NCI-H748 treated with DMSO at 0.1 percent for 48 hours (cell line): Measurements from ENCODE around the gene HTN1.
"Not testable (repeated sequence)": the region's sequence is repeated elsewhere in the genome, so short reads cannot be mapped to it uniquely, and the experiment has no call there.

Experiments used
- DNase-seq: peaks from one replicate; lab custom pipeline; 2025; lab: John Stamatoyannopoulos, UW

Gene HTN1

GRCh38 chr4:70050138-70050537, at the start of gene HTN1:
Gene HTN1, plus strand, starts transcription at chr4:70050438. Its CDS starts 2,639 bp downstream, at chr4:70053077.
- not testable (repeated sequence) for DNase-seq

- no peak for DNase-seq
These were observed 49.5 kb upstream of the HTN1 start for GRCh38 chr4:70000711-70001110.

GRCh38 chr4:70002507-70002906, 47.7 kb upstream of the HTN1 start:
- DNase-seq: no peak

- no peak for DNase-seq
These were observed 41.5 kb upstream of the HTN1 start for GRCh38 chr4:70008771-70009170.

- not testable (repeated sequence) for DNase-seq
These were observed 31.2 kb upstream of the HTN1 start for GRCh38 chr4:70019006-70019405.

- DNase-seq: no peak
These were observed 27.0 kb upstream of the HTN1 start for GRCh38 chr4:70023218-70023617.

GRCh38 chr4:70027011-70027410, 23.2 kb upstream of the HTN1 start:
- DNase-seq: no peak

- not testable (repeated sequence) for DNase-seq
These were observed 22.1 kb upstream of the HTN1 start, which contains the start of gene HTN3 for GRCh38 chr4:70028159-70028558. Gene HTN3, plus strand, starts transcription at chr4:70028459. Its CDS starts 2,282 bp downstream, at chr4:70030741.

- not testable (repeated sequence) for DNase-seq
These were observed 12.7 kb upstream of the HTN1 start for GRCh38 chr4:70037559-70037958.

GRCh38 chr4:70039928-70040327, 10.3 kb upstream of the HTN1 start:
- not testable (repeated sequence) for DNase-seq

- DNase-seq: no peak
These were observed 8.5 kb upstream of the HTN1 start for GRCh38 chr4:70041652-70042286.

- DNase-seq: not testable (repeated sequence)
These were observed 6.3 kb downstream of the HTN1 start for GRCh38 chr4:70056534-70056933.

GRCh38 chr4:70057651-70058050, 7.4 kb downstream of the HTN1 start:
- no peak for DNase-seq

- DNase-seq: no peak
These were observed 8.9 kb downstream of the HTN1 start for GRCh38 chr4:70059149-70059548.

- DNase-seq: no peak
These were observed 11.8 kb downstream of the HTN1 start for GRCh38 chr4:70062000-70062399.

GRCh38 chr4:70080205-70080604, 30.0 kb downstream of the HTN1 start:
- DNase-seq: no peak

GRCh38 chr4:70099206-70099605, 49.0 kb downstream of the HTN1 start:
- DNase-seq: no peak
